T-cell (primary cell): ENCODE data around the gene BGN. TPM values are rescaled to one million over a fixed set of nuclear protein-coding genes. Genes with fewer than 3 reads are reported as not detected.
A peak's percentile ranks its signal among the peaks of the same experiment; 100 is the strongest.

ENCODE experiments used
- ATAC-seq, 4 experiments: fragments of 200-7000 bp in 3 of 4; fragments of 150-1000 bp in 1 of 4; cut with Tn5 transposase; replicated peaks in 1 of 4; 1 replicate in 3 of 4; 2 replicates in 1 of 4; pipeline ENCODE4 v1.10.0; 2021; ENCODE audit warnings: moderate library complexity in 3 of 4, mild to moderate bottlenecking in 2 of 4, moderate number of reproducible peaks in 1 of 4
- CTCF ChIA-PET, 2 donors: fragments of 300-600 bp; sonication (Branson Sonifier 250); formaldehyde crosslinking; loops; one replicate each; lab custom pipeline; 2022; ENCODE audit warnings: antibody characterized with exemption in 2 of 2; lab: Charles Lee
- POLR2A ChIA-PET, 2 donors: fragments of 300-600 bp; sonication (Branson Sonifier 250); formaldehyde crosslinking; loops; one replicate each; lab custom pipeline; 2022; ENCODE audit warnings: antibody characterized with exemption in 2 of 2; lab: Charles Lee
- DNase-seq, 35 experiments: peaks; one replicate each; pipeline versions ENCODE4 v3.0.0 to v3.0.0-alpha.2; 2013 to 2023
- H3K27ac ChIP-seq: one replicate; pipeline ENCODE4 v1.5.1; 2013; ENCODE audit warnings: low read length
- H3K27me3 ChIP-seq, 2 experiments: replicated peaks in 1 of 2; 1 replicate in 1 of 2; 2 replicates in 1 of 2; pipeline versions ENCODE4 v1.6.1 to v1.7.0; 2013; ENCODE audit warnings: low read length in 1 of 2, mixed read lengths in 1 of 2; ENCODE audit not compliant: control insufficient read depth in 2 of 2, insufficient read depth in 2 of 2; ENCODE audit errors: extremely low read depth in 1 of 2
- H3K36me3 ChIP-seq, 2 donors: 1 replicate in 1 of 2; 2 replicates in 1 of 2; pipeline versions ENCODE4 v1.6.1 to v1.7.0; 2013; ENCODE audit warnings: low read length in 1 of 2; ENCODE audit not compliant: control insufficient read depth in 2 of 2, insufficient read depth in 1 of 2; ENCODE audit errors: extremely low read depth in 1 of 2
- H3K4me1 ChIP-seq, 2 experiments: 1 replicate in 1 of 2; 2 replicates in 1 of 2; pipeline versions ENCODE4 v1.6.1 to v1.7.0; 2013; ENCODE audit warnings: low read length in 2 of 2, mixed read lengths in 1 of 2; ENCODE audit not compliant: insufficient read depth in 2 of 2, control insufficient read depth in 1 of 2; ENCODE audit errors: extremely low read depth in 1 of 2
- H3K4me3 ChIP-seq, 2 donors: 1 replicate in 1 of 2; 2 replicates in 1 of 2; pipeline versions ENCODE4 v1.5.1 to v1.7.0; 2013; ENCODE audit warnings: mild to moderate bottlenecking in 2 of 2, low read length in 1 of 2, moderate library complexity in 1 of 2; ENCODE audit not compliant: control insufficient read depth in 1 of 2; ENCODE audit errors: extremely low read depth in 1 of 2
- H3K9me3 ChIP-seq: 2 replicates; pipeline ENCODE4 v1.7.0; 2013
- H3K27ac Mint-ChIP-seq, 2 donors: one replicate each; pipeline ENCODE4 v1.8.0; 2020 to 2021; ENCODE audit warnings: mild to moderate bottlenecking in 2 of 2, mixed read lengths in 2 of 2
- H3K27me3 Mint-ChIP-seq, 2 donors: one replicate each; pipeline ENCODE4 v1.8.0; 2021 to 2022; ENCODE audit warnings: mixed read lengths in 2 of 2
- H3K36me3 Mint-ChIP-seq: one replicate; pipeline ENCODE4 v1.8.0; 2021; ENCODE audit warnings: mixed read lengths
- H3K4me1 Mint-ChIP-seq, 3 donors: one replicate each; pipeline ENCODE4 v1.8.0; 2020 to 2022; ENCODE audit warnings: mixed read lengths in 3 of 3, mild to moderate bottlenecking in 1 of 3
- H3K4me3 Mint-ChIP-seq, 3 donors: one replicate each; pipeline ENCODE4 v1.8.0; 2020 to 2022; ENCODE audit warnings: mild to moderate bottlenecking in 3 of 3, mixed read lengths in 3 of 3, moderate library complexity in 3 of 3
- H3K9me3 Mint-ChIP-seq, 3 donors: one replicate each; pipeline ENCODE4 v1.8.0; 2020 to 2022; ENCODE audit warnings: mixed read lengths in 3 of 3
- WGBS: methylation state at CpG from one replicate; pipeline ENCODE4 v1.1.5; 2013; ENCODE audit warnings: missing lambda C conversion rate; ENCODE audit not compliant: insufficient coverage; 5-methylcytosine and 5-hydroxymethylcytosine counted together
- total RNA-seq, 35 experiments: library from RNA in 6 of 35; stranded (reverse) in 6 of 35; fragments of 120-200 nt in 1 of 35; gene quantifications; one replicate each; pipeline versions ENCODE4 v1.2.1 to v1.2.4 and lab custom pipeline; 2013 to 2026

Gene BGN
- total RNA-seq, 5 donors from 2014 or later (not counting 1 experiment from before 2014, with no cell fraction given): 0.25 to 0.70 (median 0.30) TPM; not detected in 2

GRCh38 chrX:153517946-153518834, 23.4 kb downstream of the BGN start:
- peaks cover 0 to 4% of the 10 kb centered on the region in 2 experiments for H3K4me1 ChIP-seq
- CTCF ChIA-PET: no interaction called here
- peaks cover 26 to 35% of the 10 kb centered on the region in 2 donors for H3K27me3 Mint-ChIP-seq
- H3K27ac Mint-ChIP-seq: no peak overlapping the region
- H3K4me3 ChIP-seq: no peak overlapping the region
- POLR2A ChIA-PET: no interaction called here
- ATAC-seq: no peak
- no peaks in the 10 kb centered on the region for H3K36me3 ChIP-seq
- WGBS: 5% methylated on average over 41 of the region's 70 CpGs
- H3K4me1 Mint-ChIP-seq: peaks cover 0 to 9% (median 4%) of the 10 kb centered on the region in 3 donors
- no peak overlapping the region for H3K27ac ChIP-seq
- peak overlapping the region in 1 of 3 donors; percentile 40 for H3K4me3 Mint-ChIP-seq
- no peaks in the 10 kb centered on the region for H3K9me3 ChIP-seq
- no peak for DNase-seq
- H3K9me3 Mint-ChIP-seq: no peaks in the 10 kb centered on the region
- peaks cover 0 to 45% of the 10 kb centered on the region in 2 experiments for H3K27me3 ChIP-seq
- no peaks in the 10 kb centered on the region for H3K36me3 Mint-ChIP-seq

GRCh38 chrX:153519569-153520286, 24.9 kb downstream of the BGN start:
- Histone ChIP-seq H3K27me3 (peaks cover 0 to 47% of the 10 kb centered on the region in 2 experiments), H3K36me3 (no peaks in the 10 kb centered on the region), H3K9me3 (no peaks in the 10 kb centered on the region), H3K4me1 (peaks cover 0 to 4% of the 10 kb centered on the region in 2 experiments), H3K27ac (no peak overlapping the region), H3K4me3 (no peak overlapping the region)
- ATAC-seq (no peak), DNase-seq (no peak)
- no peak overlapping the region for H3K27ac Mint-ChIP-seq
- H3K4me1 Mint-ChIP-seq: peaks cover 0 to 9% (median 4%) of the 10 kb centered on the region in 3 donors
- peaks cover 26 to 35% of the 10 kb centered on the region in 2 donors for H3K27me3 Mint-ChIP-seq
- ChIA-PET CTCF (interaction anchor here in 1 of 2 donors (0.6 kb wide), 1 partner anchor 44 kb away, joined by 3 read pairs; no protein-coding TSS in a partner anchor), POLR2A (no interaction called here)
- H3K36me3 Mint-ChIP-seq: no peaks in the 10 kb centered on the region
- no peak overlapping the region for H3K4me3 Mint-ChIP-seq
- no peaks in the 10 kb centered on the region for H3K9me3 Mint-ChIP-seq
- WGBS: 89% methylated on average over 9 of the region's 21 CpGs

- H3K4me3 Mint-ChIP-seq: no peak overlapping the region
- ATAC-seq: no peak
- peaks cover 26 to 35% of the 10 kb centered on the region in 2 donors for H3K27me3 Mint-ChIP-seq
- no peak for DNase-seq
- Histone ChIP-seq H3K36me3 (no peaks in the 10 kb centered on the region), H3K27me3 (peaks cover 0 to 47% of the 10 kb centered on the region in 2 experiments), H3K27ac (no peak overlapping the region), H3K4me3 (no peak overlapping the region), H3K9me3 (no peaks in the 10 kb centered on the region), H3K4me1 (peaks cover 0 to 4% of the 10 kb centered on the region in 2 experiments)
- no peaks in the 10 kb centered on the region for H3K36me3 Mint-ChIP-seq
- no peak overlapping the region for H3K27ac Mint-ChIP-seq
- peaks cover 0 to 9% (median 4%) of the 10 kb centered on the region in 3 donors for H3K4me1 Mint-ChIP-seq
- CTCF ChIA-PET: interaction anchor here in 1 of 2 donors (0.6 kb wide), 1 partner anchor 44 kb away, joined by 3 read pairs; no protein-coding TSS in a partner anchor
- H3K9me3 Mint-ChIP-seq: no peaks in the 10 kb centered on the region
- POLR2A ChIA-PET: no interaction called here
- 86% methylated on average over 2 of the region's 7 CpGs for WGBS
Measured at GRCh38 chrX:153520287-153520917, 25.6 kb downstream of the BGN start.

- peaks cover 22 to 31% of the 10 kb centered on the region in 2 donors for H3K27me3 Mint-ChIP-seq
- Histone ChIP-seq H3K4me3 (no peak overlapping the region), H3K4me1 (peaks cover 0 to 4% of the 10 kb centered on the region in 2 experiments), H3K27me3 (peaks cover 0 to 52% of the 10 kb centered on the region in 2 experiments), H3K9me3 (no peaks in the 10 kb centered on the region), H3K27ac (no peak overlapping the region), H3K36me3 (no peaks in the 10 kb centered on the region)
- no peak overlapping the region for H3K4me3 Mint-ChIP-seq
- H3K36me3 Mint-ChIP-seq: no peaks in the 10 kb centered on the region
- H3K27ac Mint-ChIP-seq: no peak overlapping the region
- POLR2A ChIA-PET: no interaction called here
- DNase-seq (no peak), ATAC-seq (no peak)
- peaks cover 0 to 7% (median 4%) of the 10 kb centered on the region in 3 donors for H3K4me1 Mint-ChIP-seq
- CTCF ChIA-PET: no interaction called here
- no peaks in the 10 kb centered on the region for H3K9me3 Mint-ChIP-seq
- 33% methylated on average over 1 of the region's 9 CpGs for WGBS
Measured at GRCh38 chrX:153521034-153521433, 26.3 kb downstream of the BGN start.

- no peak overlapping the region for H3K27ac ChIP-seq
- DNase-seq: no peak
- H3K27ac Mint-ChIP-seq: no peak overlapping the region
- H3K9me3 ChIP-seq: no peaks in the 10 kb centered on the region
- peaks cover 0 to 4% of the 10 kb centered on the region in 2 experiments for H3K4me1 ChIP-seq
- H3K36me3 Mint-ChIP-seq: no peaks in the 10 kb centered on the region
- peaks cover 0 to 51% of the 10 kb centered on the region in 2 experiments for H3K27me3 ChIP-seq
- no peak overlapping the region for H3K4me3 ChIP-seq
- H3K27me3 Mint-ChIP-seq: peaks cover 24 to 26% of the 10 kb centered on the region in 2 donors
- H3K36me3 ChIP-seq: no peaks in the 10 kb centered on the region
- H3K4me1 Mint-ChIP-seq: peaks cover 0 to 6% (median 4%) of the 10 kb centered on the region in 3 donors
- CTCF ChIA-PET: no interaction called here
- 44% methylated on average over 8 of the region's 12 CpGs for WGBS
- no peaks in the 10 kb centered on the region for H3K9me3 Mint-ChIP-seq
- no peak overlapping the region for H3K4me3 Mint-ChIP-seq
- POLR2A ChIA-PET: no interaction called here
- no peak for ATAC-seq
Measured at GRCh38 chrX:153522259-153522658, 27.5 kb downstream of the BGN start.

- Mint-ChIP-seq H3K27ac (no peak overlapping the region), H3K4me1 (peaks cover 0 to 5% (median 3%) of the 10 kb centered on the region in 3 donors), H3K36me3 (no peaks in the 10 kb centered on the region), H3K4me3 (no peak overlapping the region), H3K9me3 (no peaks in the 10 kb centered on the region), H3K27me3 (peaks cover 23 to 26% of the 10 kb centered on the region in 2 donors)
- Histone ChIP-seq H3K27me3 (peaks cover 0 to 52% of the 10 kb centered on the region in 2 experiments), H3K9me3 (no peaks in the 10 kb centered on the region), H3K4me1 (peaks cover 0 to 3% of the 10 kb centered on the region in 2 experiments), H3K27ac (no peak overlapping the region), H3K36me3 (no peaks in the 10 kb centered on the region), H3K4me3 (no peak overlapping the region)
- ChIA-PET POLR2A (no interaction called here), CTCF (no interaction called here)
- ATAC-seq: no peak
- DNase-seq: no peak
- 90% methylated on average over 2 of the region's 7 CpGs for WGBS
Measured at GRCh38 chrX:153523269-153523668, 28.5 kb downstream of the BGN start.
